Spleen (tissue), 11 donors: ENCODE measurements around the gene TEX52. TPM values are rescaled to one million over a fixed set of nuclear protein-coding genes. Genes with fewer than 3 reads are reported as not detected.

Source experiments
- DNase-seq: peaks from one replicate; pipeline ENCODE4 v3.0.0-alpha.2; 2020
- H3K27ac ChIP-seq, 8 donors: fragments of 200-600 bp; sonication (generic) in 7 of 8; 1 replicate in 4 of 8; 2 replicates in 4 of 8; pipeline versions ENCODE4 v1.5.0 to v1.8.0; 2016 to 2021; ENCODE audit warnings: inconsistent platforms in 4 of 8, mild to moderate bottlenecking in 4 of 8, moderate library complexity in 1 of 8
- H3K27me3 ChIP-seq, 7 donors: fragments of 200-600 bp; sonication (generic) in 6 of 7; replicated peaks in 1 of 7; 1 replicate in 4 of 7; 2 replicates in 3 of 7; pipeline versions ENCODE4 v1.5.0 to v1.8.0; 2016 to 2021; ENCODE audit warnings: inconsistent platforms in 3 of 7, mild to moderate bottlenecking in 1 of 7
- H3K36me3 ChIP-seq, 6 donors: fragments of 200-600 bp; sonication (generic) in 5 of 6; 1 replicate in 4 of 6; 2 replicates in 2 of 6; pipeline versions ENCODE4 v1.5.0 to v1.8.0; 2016 to 2021; ENCODE audit warnings: inconsistent platforms in 2 of 6
- H3K4me1 ChIP-seq, 6 donors: fragments of 200-600 bp; sonication (generic) in 5 of 6; 1 replicate in 3 of 6; 2 replicates in 3 of 6; pipeline versions ENCODE4 v1.5.0 to v1.8.0; 2016 to 2021; ENCODE audit warnings: inconsistent platforms in 3 of 6
- H3K4me3 ChIP-seq, 8 donors: fragments of 200-600 bp; sonication (generic) in 7 of 8; 1 replicate in 4 of 8; 2 replicates in 4 of 8; pipeline versions ENCODE4 v1.5.0 to v1.8.0; 2016 to 2021; ENCODE audit warnings: inconsistent platforms in 4 of 8, mild to moderate bottlenecking in 4 of 8, moderate library complexity in 2 of 8
- H3K9me3 ChIP-seq, 8 donors: fragments of 200-600 bp; sonication (generic) in 7 of 8; 1 replicate in 4 of 8; 2 replicates in 4 of 8; pipeline versions ENCODE4 v1.5.0 to v1.8.0; 2016 to 2021; ENCODE audit warnings: inconsistent platforms in 4 of 8
- CTCF ChIP-seq, 11 experiments: fragments of 200-600 bp in 7 of 11; fragments of 450-650 bp in 4 of 11; sonication (generic) in 4 of 11; IDR thresholded peaks in 8 of 11; conservative IDR thresholded peaks in 3 of 11; 1 replicate in 7 of 11; 2 replicates in 4 of 11; pipeline versions ENCODE4 v1.4.0 to v1.8.0; 2016 to 2021; ENCODE audit warnings: antibody characterized with exemption in 11 of 11, inconsistent platforms in 4 of 11, mild to moderate bottlenecking in 1 of 11
- POLR2A ChIP-seq, 3 donors: fragments of 450-650 bp; IDR thresholded peaks; one replicate each; pipeline ENCODE4 v1.5.1; 2017; ENCODE audit warnings: antibody characterized with exemption in 3 of 3, mild to moderate bottlenecking in 1 of 3
- POLR2AphosphoS5 ChIP-seq, 3 donors: sonication (generic); formaldehyde crosslinking; IDR thresholded peaks; one replicate each; pipeline ENCODE4 v1.5.1; 2017; ENCODE audit warnings: antibody characterized with exemption in 3 of 3
- WGBS, 5 donors: extraction: QIAGEN DNeasy Blood & Tissue Kit in 3 of 5; methylation state at CpG; one replicate each; pipeline versions ENCODE4 v1.1.5 to v1.1.7; 2013 to 2018; 5-methylcytosine and 5-hydroxymethylcytosine counted together
- intact Hi-C: fragments of 100-400 bp; cut with DNase I; formaldehyde crosslinking; loops from one replicate; pipeline ENCODE4 v1.15.0; 2023; ENCODE audit warnings: low total_unique reads
- polyA plus RNA-seq, 3 donors: library from polyadenylated mRNA; stranded (reverse); fragments of 200-250 nt; gene quantifications; one replicate each; pipeline ENCODE4 v1.2.1, GENCODE V29; 2013
- total RNA-seq, 7 donors: library from RNA; depleted of rRNA in 3 of 7; stranded (reverse); fragments of >200 nt in 3 of 7; fragmentation: NEBNext Ultra II Directional in 4 of 7; extraction: Animal tissue kit (Norgen Biotek cat#: 25700) in 4 of 7; gene quantifications; one replicate each; pipeline versions ENCODE4 v1.1.0 to v1.2.1, GENCODE V29; 2016 to 2021
- donor health status: healthy with polysubstance abuse.
- donor health status: DM: no; HTN: no; CAD: no; lungs with moderate emphysema.
- donor health status: DM: no; HTN: no; CAD: no.
- donor health status: Bipolar disorder and iron deficiency.
- donor health status: healthy.
- donor health status: DM: no; HTN: no; CAD: no.
- donor health status: DM: yes; HTN: yes; CAD: no.

The TEX52 gene
- total and polyA plus RNA-seq, 10 donors: not detected

- H3K27me3 ChIP-seq: no peaks in the 10 kb centered on the region
- 87 to 93% (median 91%) methylated on average over 9 of the region's 9 CpGs for WGBS, 5 donors
- intact Hi-C loops: no loop called here
- peaks cover 0 to 78% (median 2%) of the 10 kb centered on the region in 6 donors for H3K36me3 ChIP-seq
- no peak overlapping the region for H3K4me3 ChIP-seq
- no peaks in the 10 kb centered on the region for H3K9me3 ChIP-seq
- peaks cover 0 to 21% (median 7%) of the 10 kb centered on the region in 6 donors for H3K4me1 ChIP-seq
- DNase-seq: no peak
- peak overlapping the region in 4 of 8 donors; percentile 36 to 66 (median 49) for H3K27ac ChIP-seq
- no peak for TF ChIP-seq POLR2AphosphoS5 (IDR thresholded peaks at IDR 0.05)
- no peak for TF ChIP-seq CTCF (IDR thresholded peaks at IDR 0.05 in 8 of 11, conservative IDR thresholded peaks at IDR 0.05 in 3 of 11)
- TF ChIP-seq POLR2A (IDR thresholded peaks at IDR 0.05): no peak
Observed at GRCh38 chr12:2844786-2845185, 12.1 kb downstream of the TEX52 start.

- Histone ChIP-seq H3K4me1 (peaks cover 0 to 21% (median 7%) of the 10 kb centered on the region in 6 donors), H3K9me3 (no peaks in the 10 kb centered on the region), H3K4me3 (no peak overlapping the region), H3K27ac (peak overlapping the region in 4 of 8 donors; percentile 31 to 66 (median 42)), H3K36me3 (peaks cover 0 to 83% (median 3%) of the 10 kb centered on the region in 6 donors), H3K27me3 (no peaks in the 10 kb centered on the region)
- 63 to 86% (median 76%) methylated on average over 5 of the region's 5 CpGs for WGBS, 5 donors
- intact Hi-C loops: no loop called here
- TF ChIP-seq POLR2A (IDR thresholded peaks at IDR 0.05) (no peak), POLR2AphosphoS5 (IDR thresholded peaks at IDR 0.05) (no peak), CTCF (IDR thresholded peaks at IDR 0.05 in 8 of 11, conservative IDR thresholded peaks at IDR 0.05 in 3 of 11) (no peak)
- no peak for DNase-seq
Observed at GRCh38 chr12:2842948-2843347, 13.9 kb downstream of the TEX52 start.

- WGBS, 5 donors: 59 to 84% (median 77%) methylated on average over 9 of the region's 9 CpGs
- Histone ChIP-seq H3K36me3 (peaks cover 0 to 80% (median 3%) of the 10 kb centered on the region in 6 donors), H3K9me3 (no peaks in the 10 kb centered on the region), H3K4me1 (peaks cover 0 to 21% (median 7%) of the 10 kb centered on the region in 6 donors), H3K4me3 (no peak overlapping the region), H3K27ac (no peak overlapping the region), H3K27me3 (no peaks in the 10 kb centered on the region)
- no peak for DNase-seq
- intact Hi-C loops: no loop called here
- TF ChIP-seq POLR2A (IDR thresholded peaks at IDR 0.05) (no peak), CTCF (IDR thresholded peaks at IDR 0.05 in 8 of 11, conservative IDR thresholded peaks at IDR 0.05 in 3 of 11) (no peak), POLR2AphosphoS5 (IDR thresholded peaks at IDR 0.05) (no peak)
Observed at GRCh38 chr12:2841056-2841650, 15.7 kb downstream of the TEX52 start.

GRCh38 chr12:2836574-2836973 lies 20.3 kb downstream of the TEX52 start:
- TF ChIP-seq POLR2AphosphoS5 (IDR thresholded peaks at IDR 0.05) (no peak), POLR2A (IDR thresholded peaks at IDR 0.05) (no peak), CTCF (IDR thresholded peaks at IDR 0.05 in 8 of 11, conservative IDR thresholded peaks at IDR 0.05 in 3 of 11) (no peak)
- no peak overlapping the region for H3K27ac ChIP-seq
- no peak for DNase-seq
- no peak overlapping the region for H3K4me3 ChIP-seq
- H3K4me1 ChIP-seq: peaks cover 0 to 26% (median 6%) of the 10 kb centered on the region in 6 donors
- H3K36me3 ChIP-seq: peaks cover 0 to 63% (median 3%) of the 10 kb centered on the region in 6 donors
- intact Hi-C loops: no loop called here
- H3K27me3 ChIP-seq: peaks cover 0 to 11% (median 0%) of the 10 kb centered on the region in 7 donors
- 61 to 86% (median 72%) methylated on average over 8 of the region's 8 CpGs for WGBS, 5 donors
- no peaks in the 10 kb centered on the region for H3K9me3 ChIP-seq
